Measurements from ENCODE around the gene C20orf204.

Gene C20orf204

GRCh38 chr20:64076061-64076997 is 40.3 kb downstream of the C20orf204 start:
- no peak for DNase-seq (ENCODE audit: low spot score)
- peak overlapping the region; percentile 80 for H3K4me3 ChIP-seq
- H3K27ac ChIP-seq = peak overlapping the region in 1 of 2 donors; percentile 92
- no peak for TF ChIP-seq CTCF (IDR thresholded peaks at IDR 0.05)

- TF ChIP-seq CTCF (IDR thresholded peaks at IDR 0.05) = no peak
- DNase-seq (ENCODE audit: low spot score) = no peak
- H3K27ac ChIP-seq = peak overlapping the region in 1 of 2 donors; percentile 92
- H3K4me3 ChIP-seq = peak overlapping the region; percentile 80
These were observed 41.1 kb downstream of the C20orf204 start for GRCh38 chr20:64077094-64077493.

GRCh38 chr20:64077541-64077875 is 41.5 kb downstream of the C20orf204 start:
- TF ChIP-seq CTCF (IDR thresholded peaks at IDR 0.05) = no peak
- DNase-seq (ENCODE audit: low spot score) = no peak
- H3K4me3 ChIP-seq = peak overlapping the region; percentile 80
- H3K27ac ChIP-seq = peak overlapping the region in 1 of 2 donors; percentile 92

- H3K4me3 ChIP-seq = peak overlapping the region; percentile 80
- TF ChIP-seq CTCF (IDR thresholded peaks at IDR 0.05) = no peak
- DNase-seq (ENCODE audit: low spot score) = no peak
- H3K27ac ChIP-seq = peak overlapping the region in 1 of 2 donors; percentile 92
These were observed 42.0 kb downstream of the C20orf204 start for GRCh38 chr20:64077876-64078551.

- no peak for DNase-seq (ENCODE audit: low spot score)
- peak overlapping the region; percentile 80 for H3K4me3 ChIP-seq
- H3K27ac ChIP-seq = peak overlapping the region; percentile 58 to 92
- TF ChIP-seq CTCF (IDR thresholded peaks at IDR 0.05) = no peak
These were observed 42.9 kb downstream of the C20orf204 start for GRCh38 chr20:64078934-64079272.

- DNase-seq (ENCODE audit: low spot score) = no peak
- no peak for TF ChIP-seq CTCF (IDR thresholded peaks at IDR 0.05)
- peak within 1 kb of the TSS; percentile 80 for H3K4me3 ChIP-seq
- peak within 1 kb of the TSS; percentile 58 to 92 for H3K27ac ChIP-seq
These were observed 43.5 kb downstream of the C20orf204 start, which contains the start of gene RGS19 for GRCh38 chr20:64079273-64080012. TSS of gene RGS19 (minus strand) at chr20:64079518. CDS start at chr20:64076886, 2,632 bp downstream.

All from coronary artery (tissue), 2 donors.